ENCODE data around the gene MCM6. TPM values are rescaled to one million over a fixed set of nuclear protein-coding genes. Genes with fewer than 3 reads are reported as not detected.
"Not testable (repeated sequence)": the region's sequence is repeated elsewhere in the genome, so short reads cannot be mapped to it uniquely, and the experiment has no call there.

Gene MCM6
- total RNA-seq, 6 experiments from 2014 or later = 22.5 to 36.0 (median 33.2) TPM

GRCh38 chr2:135796606-135797005 is 79.6 kb downstream of the MCM6 start:
- no peak for DNase-seq
- Mint-ChIP-seq H3K27me3 (ENCODE audit: insufficient read depth) (peaks cover 2% of the 10 kb centered on the region), H3K9me3 (peaks cover 21% of the 10 kb centered on the region), H3K4me1 (ENCODE audit: low read depth) (peaks cover 17% of the 10 kb centered on the region), H3K36me3 (ENCODE audit: low read depth) (peaks cover 14% of the 10 kb centered on the region), H3K27ac (no peak overlapping the region), H3K4me3 (no peak overlapping the region)
- no peak for TF ChIP-seq CTCF (IDR thresholded peaks at IDR 0.05)

- peaks cover 23% of the 10 kb centered on the region for H3K4me1 Mint-ChIP-seq (ENCODE audit: low read depth)
- H3K27me3 Mint-ChIP-seq (ENCODE audit: insufficient read depth); DNase-seq; H3K27ac Mint-ChIP-seq; H3K36me3 Mint-ChIP-seq (ENCODE audit: low read depth); H3K4me3 Mint-ChIP-seq: not testable (repeated sequence)
- peaks cover 15% of the 10 kb centered on the region for H3K9me3 Mint-ChIP-seq
Observed at GRCh38 chr2:135795641-135796040, 80.6 kb downstream of the MCM6 start.

GRCh38 chr2:135792401-135793150 is 83.7 kb downstream of the MCM6 start:
- H3K36me3 Mint-ChIP-seq (ENCODE audit: low read depth) = peaks cover 6% of the 10 kb centered on the region
- H3K27me3 Mint-ChIP-seq (ENCODE audit: insufficient read depth) = peaks cover 4% of the 10 kb centered on the region
- TF ChIP-seq CTCF (IDR thresholded peaks at IDR 0.05) = no peak
- H3K4me1 Mint-ChIP-seq (ENCODE audit: low read depth) = peaks cover 18% of the 10 kb centered on the region
- H3K27ac Mint-ChIP-seq = no peak overlapping the region
- peaks cover 5% of the 10 kb centered on the region; the same call in 1 of the 2 replicates for H3K9me3 Mint-ChIP-seq
- no peak for DNase-seq
- H3K4me3 Mint-ChIP-seq = no peak overlapping the region

- Mint-ChIP-seq H3K36me3 (ENCODE audit: low read depth) (peaks cover 15% of the 10 kb centered on the region), H3K4me1 (ENCODE audit: low read depth) (peaks cover 23% of the 10 kb centered on the region), H3K4me3 (no peak overlapping the region), H3K27me3 (ENCODE audit: insufficient read depth) (peaks cover 3% of the 10 kb centered on the region), H3K27ac (no peak overlapping the region; the same call in 1 of the 2 replicates), H3K9me3 (peaks cover 6% of the 10 kb centered on the region; the same call in 1 of the 2 replicates)
- DNase-seq = peak; percentile 8
- TF ChIP-seq CTCF (IDR thresholded peaks at IDR 0.05) = no peak
Observed at GRCh38 chr2:135791418-135792190, 84.6 kb downstream of the MCM6 start.

GRCh38 chr2:135790423-135790822 is 85.8 kb downstream of the MCM6 start:
- peaks cover 31% of the 10 kb centered on the region for H3K4me1 Mint-ChIP-seq (ENCODE audit: low read depth)
- H3K4me3 Mint-ChIP-seq = no peak overlapping the region
- H3K36me3 Mint-ChIP-seq (ENCODE audit: low read depth) = peaks cover 27% of the 10 kb centered on the region
- DNase-seq = no peak
- no peak for TF ChIP-seq CTCF (IDR thresholded peaks at IDR 0.05)
- H3K9me3 Mint-ChIP-seq = peaks cover 13% of the 10 kb centered on the region
- H3K27ac Mint-ChIP-seq = no peak overlapping the region
- H3K27me3 Mint-ChIP-seq (ENCODE audit: insufficient read depth) = peaks cover 3% of the 10 kb centered on the region

Other genes with a start within 250 kb of the MCM6 start
- 10 to 100 TPM; 65.8 to 89.1 (median 74.3) TPM for gene UBXN4, start 134.6 kb downstream of the MCM6 start, total RNA-seq (2021; fragmentation: NEBNext Ultra II Directional; extraction: Animal tissue kit (Norgen Biotek cat#: 25700))
- gene LCT, start 39.3 kb downstream of the MCM6 start, total RNA-seq (2021; fragmentation: NEBNext Ultra II Directional; extraction: Animal tissue kit (Norgen Biotek cat#: 25700)) = not detected
- gene DARS1, start 109.2 kb upstream of the MCM6 start, total RNA-seq (2021; fragmentation: NEBNext Ultra II Directional; extraction: Animal tissue kit (Norgen Biotek cat#: 25700)) = 10 to 100 TPM; 65.6 to 74.3 (median 71.3) TPM
- not detected for gene CXCR4, start 241.7 kb upstream of the MCM6 start, total RNA-seq (2021; fragmentation: NEBNext Ultra II Directional; extraction: Animal tissue kit (Norgen Biotek cat#: 25700))